Thoracic aorta (tissue), 2 donors: ENCODE data around the gene DUSP6. TPM values are rescaled to one million over a fixed set of nuclear protein-coding genes. Genes with fewer than 3 reads are reported as not detected.

Experiments
- ATAC-seq: fragments of 150-250 bp; one replicate; pipeline ENCODE4 v1.8.0; 2017; ENCODE audit warnings: low read depth; ENCODE audit not compliant: insufficient number of reproducible peaks, low FRiP score
- DNase-seq: peaks from one replicate; pipeline ENCODE4 v3.0.0-alpha.2; 2020; ENCODE audit warnings: low spot score
- H3K27ac ChIP-seq, 2 donors: fragments of 200-600 bp; sonication (generic); 1 replicate in 1 of 2; 2 replicates in 1 of 2; pipeline ENCODE4 v1.5.1; 2016; ENCODE audit warnings: mild to moderate bottlenecking in 2 of 2, moderate library complexity in 2 of 2
- H3K27me3 ChIP-seq: fragments of 200-600 bp; sonication (generic); replicated peaks from 2 replicates; pipeline ENCODE4 v1.6.0; 2016; ENCODE audit warnings: mild to moderate bottlenecking; ENCODE audit not compliant: insufficient read depth
- H3K36me3 ChIP-seq: fragments of 200-600 bp; sonication (generic); one replicate; pipeline ENCODE4 v1.5.1; 2016
- H3K4me1 ChIP-seq, 2 donors: fragments of 200-600 bp; sonication (generic); 1 replicate in 1 of 2; 2 replicates in 1 of 2; pipeline versions ENCODE4 v1.5.1 to v1.6.0; 2016; ENCODE audit warnings: low read depth in 2 of 2, mild to moderate bottlenecking in 1 of 2; ENCODE audit not compliant: control insufficient read depth in 1 of 2
- H3K4me3 ChIP-seq: fragments of 200-600 bp; sonication (generic); 2 replicates; pipeline ENCODE4 v1.5.1; 2016; ENCODE audit warnings: mild to moderate bottlenecking
- H3K9me3 ChIP-seq: fragments of 200-600 bp; sonication (generic); 2 replicates; pipeline ENCODE4 v1.5.1; 2016
- CTCF ChIP-seq: fragments of 200-600 bp; sonication (generic); IDR thresholded peaks from one replicate; pipeline ENCODE4 v1.5.1; 2019; ENCODE audit warnings: antibody characterized with exemption
- total RNA-seq, 2 donors: library from RNA; depleted of rRNA; stranded (reverse); fragments of >200 nt; gene quantifications; one replicate each; pipeline versions ENCODE4 v1.1.0 to v1.2.3, GENCODE V29; 2016

Gene DUSP6
- total RNA-seq = 100 to 1,000 TPM; 103 to 147 TPM

GRCh38 chr12:89352492-89353187 is at the start of gene DUSP6:
Gene DUSP6 (minus strand): TSS chr12:89352501. CDS start chr12:89352039, 462 bp downstream.
- peak; percentile 62 for ATAC-seq
- Histone ChIP-seq H3K27me3 (no peaks in the 10 kb centered on the region), H3K4me3 (peak within 1 kb of the TSS; percentile 76), H3K27ac (peak within 1 kb of the TSS; percentile 97 to 99), H3K9me3 (no peaks in the 10 kb centered on the region), H3K4me1 (peaks cover 13 to 49% of the 10 kb centered on the region in 2 donors), H3K36me3 (no peaks in the 10 kb centered on the region)
- DNase-seq = peak; percentile 88
- TF ChIP-seq CTCF = no peak

- no peak for TF ChIP-seq CTCF
- no peaks in the 10 kb centered on the region for H3K9me3 ChIP-seq
- H3K36me3 ChIP-seq = no peaks in the 10 kb centered on the region
- no peaks in the 10 kb centered on the region for H3K4me1 ChIP-seq
- no peak overlapping the region for H3K27ac ChIP-seq
- no peaks in the 10 kb centered on the region for H3K27me3 ChIP-seq
- no peak overlapping the region for H3K4me3 ChIP-seq
- DNase-seq (no peak), ATAC-seq (no peak)
Measured at GRCh38 chr12:89401433-89402058, 49.2 kb upstream of the DUSP6 start.

- DNase-seq (no peak), ATAC-seq (no peak)
- Histone ChIP-seq H3K4me3 (no peak overlapping the region), H3K36me3 (no peaks in the 10 kb centered on the region), H3K27ac (no peak overlapping the region), H3K27me3 (no peaks in the 10 kb centered on the region), H3K4me1 (no peaks in the 10 kb centered on the region), H3K9me3 (no peaks in the 10 kb centered on the region)
- no peak for TF ChIP-seq CTCF
Measured at GRCh38 chr12:89400415-89400814, 48.1 kb upstream of the DUSP6 start.

- Histone ChIP-seq H3K27me3 (no peaks in the 10 kb centered on the region), H3K27ac (no peak overlapping the region), H3K4me1 (no peaks in the 10 kb centered on the region), H3K36me3 (no peaks in the 10 kb centered on the region), H3K9me3 (no peaks in the 10 kb centered on the region), H3K4me3 (no peak overlapping the region)
- DNase-seq (no peak), ATAC-seq (no peak)
- no peak for TF ChIP-seq CTCF
Measured at GRCh38 chr12:89395712-89396111, 43.4 kb upstream of the DUSP6 start.

GRCh38 chr12:89393551-89394121 is 41.3 kb upstream of the DUSP6 start:
- Histone ChIP-seq H3K27ac (no peak overlapping the region), H3K4me3 (no peak overlapping the region), H3K36me3 (no peaks in the 10 kb centered on the region), H3K9me3 (no peaks in the 10 kb centered on the region), H3K27me3 (no peaks in the 10 kb centered on the region), H3K4me1 (peaks cover 3 to 13% of the 10 kb centered on the region in 2 donors)
- no peak for TF ChIP-seq CTCF
- ATAC-seq (no peak), DNase-seq (no peak)
